Measurements from ENCODE around the gene METRNL.

DNA sequence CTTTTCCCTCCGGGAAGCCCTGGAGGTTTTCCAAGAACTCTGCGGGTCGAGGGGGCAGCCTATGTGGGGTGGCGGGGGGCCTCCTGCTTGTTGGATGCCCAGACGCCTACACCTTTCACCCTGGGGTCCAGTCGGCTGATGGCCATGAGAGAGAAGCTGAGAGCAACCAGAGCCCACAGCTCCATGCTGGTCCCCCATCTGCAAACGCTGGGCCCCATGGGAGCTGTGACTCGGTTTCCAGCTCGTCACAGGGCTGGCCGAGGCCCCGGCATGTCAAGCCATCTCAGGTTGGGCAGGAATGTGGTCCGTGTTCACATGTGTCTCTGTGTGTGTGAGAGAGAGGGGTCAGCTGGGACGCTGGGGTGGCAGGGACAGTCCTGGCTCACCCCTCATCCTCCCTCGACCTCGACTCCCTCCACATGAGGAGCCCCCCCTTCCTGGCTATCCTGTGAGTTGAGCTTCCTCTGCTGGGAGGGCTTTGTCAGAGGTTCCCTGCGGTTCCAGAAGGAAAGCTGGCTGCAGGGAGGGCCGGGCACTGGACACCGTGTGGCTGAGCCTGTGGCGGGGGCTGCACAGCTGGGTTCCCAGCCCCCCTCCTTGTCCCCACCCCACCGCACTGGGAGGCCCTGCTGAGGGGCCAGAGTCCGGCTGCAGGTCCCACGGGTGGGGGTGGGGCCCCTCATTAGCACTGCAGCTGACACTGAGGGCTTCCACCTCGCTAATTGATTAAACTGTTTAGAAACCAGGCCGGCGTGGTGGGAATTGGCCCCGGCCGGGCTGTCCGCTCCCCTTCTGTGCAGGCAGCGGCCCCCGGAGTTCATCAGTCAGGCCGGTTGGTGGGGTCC is 19.1 kb downstream of the METRNL start:
- TF ChIP-seq TAF1 (IDR thresholded peaks at IDR 0.05; ENCODE audit: borderline replicate concordance, insufficient read depth, low read length) = no peak
- 0 out of 2 replicates have a peak, but pooled peaks have one; percentile 11 for TF ChIP-seq POLR2AphosphoS5 (IDR thresholded peaks at IDR 0.05; ENCODE audit: low read depth, low read length)
- TF ChIP-seq, protein P1, sequence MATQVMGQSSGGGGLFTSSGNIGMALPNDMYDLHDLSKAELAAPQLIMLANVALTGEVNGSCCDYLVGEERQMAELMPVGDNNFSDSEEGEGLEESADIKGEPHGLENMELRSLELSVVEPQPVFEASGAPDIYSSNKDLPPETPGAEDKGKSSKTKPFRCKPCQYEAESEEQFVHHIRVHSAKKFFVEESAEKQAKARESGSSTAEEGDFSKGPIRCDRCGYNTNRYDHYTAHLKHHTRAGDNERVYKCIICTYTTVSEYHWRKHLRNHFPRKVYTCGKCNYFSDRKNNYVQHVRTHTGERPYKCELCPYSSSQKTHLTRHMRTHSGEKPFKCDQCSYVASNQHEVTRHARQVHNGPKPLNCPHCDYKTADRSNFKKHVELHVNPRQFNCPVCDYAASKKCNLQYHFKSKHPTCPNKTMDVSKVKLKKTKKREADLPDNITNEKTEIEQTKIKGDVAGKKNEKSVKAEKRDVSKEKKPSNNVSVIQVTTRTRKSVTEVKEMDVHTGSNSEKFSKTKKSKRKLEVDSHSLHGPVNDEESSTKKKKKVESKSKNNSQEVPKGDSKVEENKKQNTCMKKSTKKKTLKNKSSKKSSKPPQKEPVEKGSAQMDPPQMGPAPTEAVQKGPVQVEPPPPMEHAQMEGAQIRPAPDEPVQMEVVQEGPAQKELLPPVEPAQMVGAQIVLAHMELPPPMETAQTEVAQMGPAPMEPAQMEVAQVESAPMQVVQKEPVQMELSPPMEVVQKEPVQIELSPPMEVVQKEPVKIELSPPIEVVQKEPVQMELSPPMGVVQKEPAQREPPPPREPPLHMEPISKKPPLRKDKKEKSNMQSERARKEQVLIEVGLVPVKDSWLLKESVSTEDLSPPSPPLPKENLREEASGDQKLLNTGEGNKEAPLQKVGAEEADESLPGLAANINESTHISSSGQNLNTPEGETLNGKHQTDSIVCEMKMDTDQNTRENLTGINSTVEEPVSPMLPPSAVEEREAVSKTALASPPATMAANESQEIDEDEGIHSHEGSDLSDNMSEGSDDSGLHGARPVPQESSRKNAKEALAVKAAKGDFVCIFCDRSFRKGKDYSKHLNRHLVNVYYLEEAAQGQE (IDR thresholded peaks at IDR 0.05; ENCODE audit: insufficient read depth in 1 of 2, low read depth in 2 of 2, low read length in 2 of 2) = no peak
